PC-9 (cell line): ENCODE results near the gene FILIP1L.

Source experiments
- CTCF ChIP-seq: fragments of 200-600 bp; sonication (generic); conservative IDR thresholded peaks from 2 replicates; pipeline ENCODE4 v1.6.1; 2017; ENCODE audit warnings: mixed run types, antibody characterized with exemption, mild to moderate bottlenecking, moderate library complexity
- EZH2 ChIP-seq: fragments of 200-600 bp; sonication (generic); IDR thresholded peaks from 2 replicates; pipeline ENCODE4 v1.8.0; 2017; ENCODE audit warnings: antibody characterized with exemption, low read depth

DNA sequence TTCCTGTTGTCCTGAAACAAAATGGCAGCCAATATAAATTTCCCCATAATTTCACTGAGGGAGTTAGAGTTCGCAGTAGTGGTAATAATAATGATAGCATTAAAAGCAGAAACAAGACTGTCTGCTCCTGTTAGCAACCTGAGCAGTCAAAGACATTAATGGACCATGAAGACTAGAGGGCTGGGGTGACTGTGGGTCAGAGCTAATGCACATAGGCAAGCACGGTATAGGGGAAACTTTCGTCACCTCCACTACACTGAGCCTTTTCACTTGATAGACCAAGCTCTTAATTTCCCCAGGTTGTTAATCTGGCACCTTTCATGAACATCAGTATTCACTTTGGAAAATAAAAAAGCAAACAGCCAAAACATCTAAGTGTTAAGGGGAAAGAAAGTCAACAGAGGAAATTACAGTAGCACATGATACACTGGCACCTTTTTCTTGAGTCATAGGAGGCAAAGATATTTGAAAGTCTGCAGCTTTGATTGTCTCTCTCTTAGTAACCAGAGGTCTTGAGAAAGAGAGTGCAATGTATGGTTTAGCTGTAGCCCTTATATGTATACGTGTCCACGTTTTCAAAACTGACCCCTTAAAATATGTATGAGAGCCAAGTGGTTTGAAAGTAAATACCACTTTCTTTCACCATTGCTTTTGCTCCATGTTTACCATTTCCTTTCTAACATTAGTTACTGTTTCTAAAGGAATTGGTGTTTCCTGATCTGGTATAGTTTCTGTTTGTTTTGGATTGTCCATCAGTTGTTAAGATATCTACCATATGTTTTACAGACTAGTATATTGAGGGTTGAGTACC is 104.8 kb downstream of the FILIP1L start:
- TF ChIP-seq EZH2 (no peak), CTCF (no peak)
